Medulla oblongata (tissue), 1 donor: ENCODE data around the gene RFC5.
A peak's percentile ranks its signal among the peaks of the same experiment; 100 is the strongest.
"Not testable (repeated sequence)": the region's sequence is repeated elsewhere in the genome, so short reads cannot be mapped to it uniquely, and the experiment has no call there.

ENCODE experiments used
- DNase-seq: peaks from one replicate; pipeline ENCODE4 v3.0.0-alpha.2; 2015; ENCODE audit errors: extremely low spot score

The RFC5 gene, protein sequence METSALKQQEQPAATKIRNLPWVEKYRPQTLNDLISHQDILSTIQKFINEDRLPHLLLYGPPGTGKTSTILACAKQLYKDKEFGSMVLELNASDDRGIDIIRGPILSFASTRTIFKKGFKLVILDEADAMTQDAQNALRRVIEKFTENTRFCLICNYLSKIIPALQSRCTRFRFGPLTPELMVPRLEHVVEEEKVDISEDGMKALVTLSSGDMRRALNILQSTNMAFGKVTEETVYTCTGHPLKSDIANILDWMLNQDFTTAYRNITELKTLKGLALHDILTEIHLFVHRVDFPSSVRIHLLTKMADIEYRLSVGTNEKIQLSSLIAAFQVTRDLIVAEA

GRCh38 chr12:118016424-118017264 lies at the start of gene RFC5:
RFC5 (plus strand) TSS chr12:118016703; CDS start chr12:118016828, 125 bp downstream.
- DNase-seq, result peak; percentile 99

- DNase-seq, result no peak
Measured at GRCh38 chr12:117967043-117967442, 49.5 kb upstream of the RFC5 start.

- DNase-seq, result no peak
Measured at GRCh38 chr12:117967512-117967911, 49.0 kb upstream of the RFC5 start.

DNA sequence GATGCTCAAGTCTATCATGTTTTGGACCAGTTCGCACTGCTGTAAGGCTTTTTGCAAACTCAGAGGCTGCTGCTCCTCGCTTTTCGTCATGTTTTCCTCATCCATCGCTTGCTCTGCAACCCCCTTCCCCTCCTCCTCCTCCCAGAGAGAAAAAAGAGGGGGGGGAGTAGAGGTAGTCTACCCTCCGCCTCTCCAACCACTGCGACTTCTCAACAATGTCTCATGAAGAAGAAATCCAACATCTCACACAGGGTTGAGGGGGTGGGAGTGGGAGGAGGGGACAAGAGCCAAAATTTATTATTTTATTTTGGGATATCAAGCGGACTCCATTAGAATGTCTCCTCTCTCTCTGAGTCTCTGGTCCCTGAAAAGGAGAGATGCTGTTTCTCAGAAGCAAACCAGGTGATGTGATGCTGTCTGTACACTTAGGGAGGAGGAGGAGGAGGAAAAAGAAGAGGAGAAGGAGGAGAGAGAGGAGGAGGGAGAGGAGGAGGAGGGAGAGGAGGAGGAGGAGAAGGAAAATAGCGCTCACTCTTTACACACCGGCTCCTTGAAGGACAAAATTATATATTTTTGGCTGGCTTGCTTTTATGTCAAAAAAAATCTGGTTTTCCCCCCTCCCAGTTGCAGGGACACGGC lies 48.2 kb upstream of the RFC5 start:
- no peak for DNase-seq

- peak; percentile 27 for DNase-seq
Measured at GRCh38 chr12:117968826-117969659, 47.5 kb upstream of the RFC5 start, which contains the start of gene KSR2. KSR2 (minus strand) TSS chr12:117968990; CDS start chr12:117968255, 735 bp downstream.

DNA sequence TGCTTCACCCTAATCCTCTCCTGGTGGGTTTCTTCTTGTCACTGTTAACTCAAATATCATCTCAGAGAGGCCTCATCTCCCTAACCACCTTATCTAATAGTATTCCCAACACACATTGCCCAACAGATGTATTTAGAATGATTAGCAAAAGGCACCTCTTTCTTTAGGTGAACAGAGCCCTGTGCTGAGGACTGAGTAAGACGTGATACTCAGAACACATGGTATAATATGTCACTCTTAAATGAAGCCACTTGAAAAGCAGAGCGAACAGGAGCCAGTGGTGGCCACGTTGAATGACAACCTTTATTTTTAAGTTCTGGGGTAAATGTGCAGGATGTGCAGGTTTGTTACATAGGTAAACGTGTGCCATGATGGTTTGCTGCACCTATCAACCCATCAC lies 46.2 kb upstream of the RFC5 start:
- DNase-seq, result no peak

- no peak for DNase-seq
Measured at GRCh38 chr12:117972301-117972700, 44.2 kb upstream of the RFC5 start.

DNA sequence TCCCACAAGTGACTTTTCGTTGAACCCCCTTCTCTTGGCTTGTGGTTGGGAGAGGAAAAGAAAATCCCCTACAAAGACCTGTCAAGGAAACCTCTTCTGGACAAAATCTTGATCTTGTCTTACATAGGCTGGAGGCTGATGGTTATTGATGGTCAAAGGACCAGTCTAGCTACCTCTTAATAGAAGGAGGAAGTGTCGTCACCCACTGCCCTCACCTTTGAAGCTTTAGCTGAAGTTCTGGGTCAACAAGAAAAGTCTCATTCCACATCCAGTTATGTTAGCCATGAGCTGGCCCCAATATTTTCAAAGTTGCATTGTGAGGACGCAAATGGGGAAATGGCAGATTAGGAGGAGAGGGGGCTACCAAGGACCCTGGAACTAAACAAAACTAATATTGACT lies 41.5 kb upstream of the RFC5 start:
- DNase-seq, result no peak

- DNase-seq, result no peak
Measured at GRCh38 chr12:117977373-117977772, 39.1 kb upstream of the RFC5 start.

DNA sequence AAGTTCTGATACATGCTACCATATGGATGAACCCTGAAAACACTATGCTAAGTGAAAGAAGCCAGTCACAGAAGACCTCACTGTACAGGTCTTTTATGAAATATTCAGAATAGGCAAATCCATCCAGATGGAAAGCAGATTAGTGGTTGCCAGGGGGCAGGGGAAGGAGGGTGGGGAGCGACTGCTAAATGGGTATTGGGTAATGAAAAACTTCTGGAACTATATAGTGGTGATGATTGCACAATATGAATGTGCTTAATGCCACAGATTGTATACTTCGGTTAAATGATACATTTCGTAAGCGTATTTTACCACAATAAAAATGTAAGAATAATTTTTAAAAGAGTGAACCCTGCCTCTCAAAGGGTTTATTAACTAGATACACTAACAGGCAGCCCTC lies 35.9 kb upstream of the RFC5 start:
- DNase-seq, result no peak

- DNase-seq, result no peak
Measured at GRCh38 chr12:117981267-117981666, 35.2 kb upstream of the RFC5 start.

DNA sequence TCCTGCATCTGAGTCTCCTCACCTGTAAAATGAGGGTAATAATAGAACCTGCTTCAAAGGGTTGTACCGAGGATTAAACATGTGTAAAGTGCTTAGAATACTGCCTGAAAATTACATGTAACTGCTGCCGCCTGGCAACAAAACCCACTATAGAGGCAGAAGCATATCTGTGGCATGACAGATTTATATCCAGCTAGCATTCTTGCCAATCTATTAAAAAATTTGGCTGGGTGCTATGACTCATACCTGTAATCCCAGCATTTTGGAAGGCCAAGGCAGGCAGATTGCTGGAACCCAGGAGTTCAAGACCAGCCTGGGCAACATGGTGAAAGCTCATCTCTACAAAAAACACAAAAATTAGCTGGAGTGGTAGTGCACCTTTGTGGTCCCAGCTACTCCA lies 31.3 kb upstream of the RFC5 start:
- no peak for DNase-seq

- no peak for DNase-seq
Measured at GRCh38 chr12:117986705-117987469, 29.6 kb upstream of the RFC5 start.

DNA sequence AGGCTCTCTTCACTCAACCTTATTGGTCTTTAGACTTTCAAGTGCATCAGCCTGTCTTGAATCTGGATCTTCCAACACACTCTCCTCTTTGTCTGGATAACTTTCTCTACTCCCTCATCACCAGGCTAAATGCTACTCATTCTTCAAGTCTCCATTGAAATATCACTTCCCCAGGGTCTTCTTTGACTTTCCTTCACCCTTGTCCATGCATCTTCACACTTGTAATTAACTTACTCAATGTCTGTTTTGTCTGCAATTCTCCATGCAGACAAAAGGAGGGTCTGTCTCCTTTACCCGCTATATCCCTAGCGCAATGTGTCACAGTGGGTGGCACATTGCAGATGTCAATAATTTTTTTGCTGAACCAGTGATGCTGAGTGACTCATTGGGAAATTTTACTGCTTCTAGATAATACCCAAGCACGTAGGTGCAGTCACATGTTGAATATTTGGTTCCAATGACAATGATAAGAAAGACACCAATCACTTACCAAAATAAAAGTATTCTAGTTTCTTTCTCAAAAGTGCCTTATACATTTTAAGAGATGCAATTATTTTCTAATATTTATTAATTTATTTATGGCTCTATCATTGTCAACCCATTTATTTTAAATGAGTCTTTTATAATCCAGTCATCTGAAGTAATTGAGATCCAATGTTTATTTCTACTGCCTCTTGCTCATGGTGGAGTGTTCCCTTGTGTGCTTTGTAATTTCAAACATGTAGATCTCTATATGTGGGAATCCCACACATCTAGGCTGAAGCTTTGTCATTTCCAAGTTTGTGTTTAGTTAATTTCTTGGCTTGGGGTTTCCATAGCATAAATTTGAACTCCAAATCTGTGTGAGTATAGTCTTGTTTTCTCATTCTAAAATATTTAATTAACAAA lies 21.7 kb upstream of the RFC5 start:
- no peak for DNase-seq

DNA sequence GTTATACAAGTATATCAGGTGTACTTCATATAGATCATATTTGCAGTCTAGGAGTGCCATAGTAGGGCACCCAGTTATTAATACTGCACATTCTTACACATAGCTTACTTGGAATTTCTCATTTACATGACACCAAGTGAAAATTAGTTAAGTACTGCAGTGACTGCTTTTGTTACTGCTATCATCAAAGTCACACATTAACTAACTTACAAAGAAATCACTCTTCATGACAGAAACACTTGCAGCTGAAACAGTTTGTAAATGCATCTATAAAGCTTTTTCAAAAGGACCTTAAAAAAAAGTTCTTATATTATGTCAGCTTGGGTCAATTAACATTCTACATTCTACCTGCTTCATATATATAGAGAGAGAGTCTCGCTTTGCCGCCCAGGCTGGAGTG lies 17.8 kb upstream of the RFC5 start:
- no peak for DNase-seq

- DNase-seq, result not testable (repeated sequence)
Measured at GRCh38 chr12:117999806-118000205, 16.7 kb upstream of the RFC5 start.

DNA sequence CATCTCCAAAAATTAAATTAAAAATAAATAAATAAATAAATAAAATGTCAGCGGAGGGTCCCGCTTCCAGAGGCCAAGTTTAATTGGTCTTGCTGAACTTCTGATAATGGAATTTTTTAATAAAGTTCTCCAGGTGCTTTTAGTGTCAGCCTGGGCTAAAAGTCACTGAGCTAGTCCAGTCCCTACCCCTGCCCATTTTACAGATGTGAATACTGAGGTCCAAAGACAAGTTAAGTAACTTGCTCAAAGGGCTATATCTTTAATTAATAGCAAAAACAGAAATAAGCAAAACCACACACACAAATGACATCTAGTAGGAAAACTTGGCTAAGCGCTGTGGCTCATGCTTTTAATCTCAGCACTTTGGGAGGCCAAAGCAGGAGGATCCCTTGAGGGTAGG lies 5.6 kb upstream of the RFC5 start:
- no peak for DNase-seq

DNA sequence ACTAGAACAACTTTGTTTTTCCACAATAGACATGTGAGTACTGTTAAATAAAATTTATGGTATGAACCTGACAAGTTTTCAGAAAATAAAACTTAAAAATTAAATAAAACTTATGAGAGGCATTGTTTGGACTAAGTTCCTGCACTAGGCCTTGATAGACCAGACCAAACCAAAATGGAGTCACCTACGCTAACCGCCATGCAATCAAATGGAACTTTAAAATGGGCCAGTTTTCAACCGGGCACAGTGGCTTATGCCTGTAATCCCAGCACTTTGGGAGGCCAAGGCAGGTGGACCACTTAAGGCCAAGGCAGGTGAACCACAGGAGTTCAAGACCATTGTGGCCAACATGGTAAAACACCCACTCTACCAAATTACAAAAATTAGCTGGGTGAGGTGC lies 5.1 kb upstream of the RFC5 start:
- no peak for DNase-seq

- DNase-seq, result no peak
Measured at GRCh38 chr12:118011961-118012360, 4.5 kb upstream of the RFC5 start.

- no peak for DNase-seq
Measured at GRCh38 chr12:118013283-118013682, 3.2 kb upstream of the RFC5 start.
